ENCODE data around the gene IFNA6. TPM values are rescaled to one million over a fixed set of nuclear protein-coding genes. Genes with fewer than 3 reads are reported as not detected.
A peak's percentile ranks its signal among the peaks of the same experiment; 100 is the strongest.
"Not testable (repeated sequence)": the region's sequence is repeated elsewhere in the genome, so short reads cannot be mapped to it uniquely, and the experiment has no call there.

Gene IFNA6
- not detected in 2 replicates for total RNA-seq

- DNase-seq (ENCODE audit: low read depth), result no peak
These were observed at the start of gene IFNA6 for GRCh38 chr9:21350787-21351186. TSS of gene IFNA6 (minus strand) at chr9:21350887. CDS start at chr9:21350887, 0 bp downstream.

- DNase-seq (ENCODE audit: low read depth), result no peak
These were observed 49.3 kb upstream of the IFNA6 start for GRCh38 chr9:21399956-21400355.

- DNase-seq (ENCODE audit: low read depth), result no peak
These were observed 48.3 kb upstream of the IFNA6 start for GRCh38 chr9:21398955-21399489.

GRCh38 chr9:21395778-21396717 is 45.4 kb upstream of the IFNA6 start:
- no peak for DNase-seq (ENCODE audit: low read depth)

- DNase-seq (ENCODE audit: low read depth), result peak; percentile 41
These were observed 41.6 kb upstream of the IFNA6 start for GRCh38 chr9:21392270-21392669.

GRCh38 chr9:21385131-21385670 is 34.5 kb upstream of the IFNA6 start, which contains the start of gene IFNA2:
TSS of gene IFNA2 (minus strand) at chr9:21385398. CDS start at chr9:21385329, 69 bp downstream.
- no peak for DNase-seq (ENCODE audit: low read depth)

- no peak for DNase-seq (ENCODE audit: low read depth)
These were observed 32.9 kb upstream of the IFNA6 start for GRCh38 chr9:21383627-21384026.

GRCh38 chr9:21381448-21382339 is 31.0 kb upstream of the IFNA6 start:
- no peak for DNase-seq (ENCODE audit: low read depth)

- DNase-seq (ENCODE audit: low read depth), result not testable (repeated sequence)
These were observed 20.8 kb upstream of the IFNA6 start for GRCh38 chr9:21371467-21371866.

- no peak for DNase-seq (ENCODE audit: low read depth)
These were observed 17.3 kb upstream of the IFNA6 start, which contains the start of gene IFNA13 for GRCh38 chr9:21367957-21368356. TSS of gene IFNA13 (minus strand) at chr9:21368057. CDS start at chr9:21368010, 47 bp downstream.

- DNase-seq (ENCODE audit: low read depth), result not testable (repeated sequence)
These were observed 16.5 kb upstream of the IFNA6 start for GRCh38 chr9:21367169-21367568.

- no peak for DNase-seq (ENCODE audit: low read depth)
These were observed 11.6 kb upstream of the IFNA6 start for GRCh38 chr9:21362287-21362686.

- DNase-seq (ENCODE audit: low read depth), result no peak
These were observed 7.1 kb upstream of the IFNA6 start for GRCh38 chr9:21357479-21358460.

GRCh38 chr9:21348430-21348970 is 2.2 kb downstream of the IFNA6 start:
- DNase-seq (ENCODE audit: low read depth), result no peak

GRCh38 chr9:21340735-21341134 is 10.0 kb downstream of the IFNA6 start:
- DNase-seq (ENCODE audit: low read depth), result no peak

GRCh38 chr9:21336457-21336856 is 14.2 kb downstream of the IFNA6 start:
- DNase-seq (ENCODE audit: low read depth), result no peak

GRCh38 chr9:21334701-21335632 is 15.7 kb downstream of the IFNA6 start, which contains the start of gene KLHL9:
TSS of gene KLHL9 (minus strand) at chr9:21335404. CDS start at chr9:21334859, 545 bp downstream.
- peak; percentile 78 for DNase-seq (ENCODE audit: low read depth)

- no peak for DNase-seq (ENCODE audit: low read depth)
These were observed 17.5 kb downstream of the IFNA6 start for GRCh38 chr9:21333226-21333625.

All from renal cortical epithelial cell (primary cell).